ENCODE measurements around the gene GAL3ST2.
"Not testable (repeated sequence)": the region's sequence is repeated elsewhere in the genome, so short reads cannot be mapped to it uniquely, and the experiment has no call there.

GAL3ST2 gene

GRCh38 chr2:241748468-241749256 lies 28.0 kb upstream of the GAL3ST2 start:
- no peak for DNase-seq (ENCODE audit: low read depth)

GRCh38 chr2:241750076-241750840 lies 26.4 kb upstream of the GAL3ST2 start:
- DNase-seq (ENCODE audit: low read depth), result no peak

DNA sequence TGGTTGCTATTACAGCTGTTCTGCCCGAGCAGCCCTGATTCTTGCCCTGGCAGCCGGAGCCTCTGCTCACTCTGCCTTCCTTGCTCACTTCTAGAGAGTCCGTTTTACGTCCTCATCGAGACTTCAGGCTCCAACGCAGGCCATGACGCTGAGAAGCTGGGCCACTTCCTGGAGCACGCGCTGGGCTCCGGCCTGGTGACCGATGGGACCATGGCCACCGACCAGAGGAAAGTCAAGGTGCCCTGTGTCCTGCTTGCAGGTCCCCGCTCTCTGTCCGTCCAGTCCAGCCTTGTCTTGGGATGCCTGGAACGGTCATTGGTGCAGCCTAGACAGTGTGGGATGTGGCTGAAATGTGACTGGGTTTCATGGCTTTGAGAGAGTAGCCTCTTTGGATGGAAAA lies 25.5 kb upstream of the GAL3ST2 start:
- DNase-seq (ENCODE audit: low read depth), result no peak

- DNase-seq (ENCODE audit: low read depth), result no peak
These were observed 24.8 kb upstream of the GAL3ST2 start for GRCh38 chr2:241751776-241752175.

GRCh38 chr2:241752253-241752652 lies 24.4 kb upstream of the GAL3ST2 start:
- DNase-seq (ENCODE audit: low read depth), result no peak

DNA sequence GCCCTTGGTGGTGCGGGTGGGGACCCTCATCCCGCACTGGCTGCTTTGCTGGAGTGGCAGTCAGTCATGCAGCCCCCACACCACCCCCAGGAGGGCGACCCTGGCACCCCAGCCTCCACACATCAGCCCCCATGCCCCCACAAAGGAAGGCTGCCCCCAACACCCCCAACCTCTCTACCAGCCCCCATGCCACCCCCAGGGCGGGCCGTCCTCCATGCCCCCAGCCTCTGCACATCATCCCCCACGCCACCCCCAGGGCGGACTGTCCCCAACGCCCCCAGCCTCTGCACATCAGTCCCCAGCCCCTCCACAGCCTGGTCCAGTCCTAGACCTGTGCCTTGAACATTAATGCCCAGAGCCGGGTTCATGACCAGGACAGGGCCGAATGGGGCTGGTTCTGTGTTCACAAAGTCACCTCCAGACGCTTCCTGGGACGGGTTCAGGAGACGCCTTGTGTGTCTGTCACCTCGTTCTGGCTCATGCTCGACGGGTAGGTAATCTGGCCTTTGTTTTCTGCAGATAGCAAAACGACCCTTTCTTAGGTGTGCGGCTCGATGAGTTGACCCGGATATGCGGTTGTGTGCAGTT lies 23.8 kb upstream of the GAL3ST2 start:
- no peak for DNase-seq (ENCODE audit: low read depth)

- DNase-seq (ENCODE audit: low read depth), result no peak
These were observed 23.1 kb upstream of the GAL3ST2 start for GRCh38 chr2:241753493-241753892.

DNA sequence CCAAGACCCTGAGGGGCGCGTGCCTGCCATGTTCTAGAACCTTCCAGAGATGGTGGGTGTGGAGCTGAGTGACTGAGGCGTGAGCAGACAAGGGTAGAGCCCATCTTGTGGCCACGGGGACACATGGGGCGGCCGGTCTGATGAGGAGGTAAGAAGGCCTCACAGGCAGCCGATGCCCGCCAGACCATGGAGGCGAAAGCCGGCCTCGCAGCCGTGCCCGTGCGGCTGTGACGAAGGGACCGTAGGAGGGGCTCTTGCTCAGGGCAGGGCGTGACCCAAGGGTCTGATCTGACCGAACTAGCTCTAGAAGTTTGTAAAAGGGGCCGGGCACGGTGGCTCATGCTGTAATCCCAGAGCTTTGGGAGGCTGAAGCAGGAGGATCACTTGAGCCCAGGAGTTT lies 22.6 kb upstream of the GAL3ST2 start:
- no peak for DNase-seq (ENCODE audit: low read depth)

DNA sequence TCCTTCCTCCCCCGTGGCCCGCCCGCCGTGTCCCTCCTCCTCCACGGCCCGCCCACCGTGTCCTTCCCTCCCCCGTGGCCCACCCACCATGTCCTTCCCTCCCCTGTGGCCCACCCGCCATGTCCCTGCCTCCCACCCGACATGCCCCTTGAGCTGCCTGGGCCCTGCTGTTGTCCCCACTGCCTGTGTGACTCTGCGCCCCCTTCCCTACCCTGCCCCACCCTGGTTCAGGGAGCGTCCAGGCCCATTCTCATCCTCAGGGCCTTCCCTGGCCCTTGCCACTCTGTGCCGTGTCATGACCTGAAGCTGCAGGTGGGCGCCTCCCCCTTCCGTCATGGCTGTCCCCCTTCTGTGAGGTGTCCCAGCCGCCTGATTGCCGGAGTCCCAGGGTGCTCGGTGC lies 21.5 kb upstream of the GAL3ST2 start:
- no peak for DNase-seq (ENCODE audit: low read depth)

DNA sequence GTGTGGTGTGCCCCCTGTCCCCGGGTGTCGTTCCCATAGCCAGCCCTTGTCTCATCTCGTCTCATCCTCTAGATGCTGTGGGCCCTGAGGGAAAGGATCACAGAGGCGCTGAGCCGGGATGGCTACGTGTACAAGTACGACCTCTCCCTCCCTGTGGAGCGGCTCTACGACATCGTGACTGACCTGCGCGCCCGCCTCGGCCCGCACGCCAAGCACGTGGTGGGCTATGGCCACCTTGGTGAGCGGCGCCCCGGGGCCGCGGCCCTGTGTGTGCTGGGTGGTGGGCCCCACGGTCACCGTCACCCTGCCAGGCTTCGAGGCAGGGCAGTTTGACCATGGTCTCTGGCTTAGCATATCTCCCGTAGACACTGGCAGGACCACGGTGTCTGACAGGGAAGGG lies 20.8 kb upstream of the GAL3ST2 start:
- DNase-seq (ENCODE audit: low read depth), result no peak

- DNase-seq (ENCODE audit: low read depth), result no peak
These were observed 17.4 kb upstream of the GAL3ST2 start for GRCh38 chr2:241759067-241759807.

- DNase-seq (ENCODE audit: low read depth), result not testable (repeated sequence)
These were observed 16.7 kb upstream of the GAL3ST2 start for GRCh38 chr2:241759893-241760292.

DNA sequence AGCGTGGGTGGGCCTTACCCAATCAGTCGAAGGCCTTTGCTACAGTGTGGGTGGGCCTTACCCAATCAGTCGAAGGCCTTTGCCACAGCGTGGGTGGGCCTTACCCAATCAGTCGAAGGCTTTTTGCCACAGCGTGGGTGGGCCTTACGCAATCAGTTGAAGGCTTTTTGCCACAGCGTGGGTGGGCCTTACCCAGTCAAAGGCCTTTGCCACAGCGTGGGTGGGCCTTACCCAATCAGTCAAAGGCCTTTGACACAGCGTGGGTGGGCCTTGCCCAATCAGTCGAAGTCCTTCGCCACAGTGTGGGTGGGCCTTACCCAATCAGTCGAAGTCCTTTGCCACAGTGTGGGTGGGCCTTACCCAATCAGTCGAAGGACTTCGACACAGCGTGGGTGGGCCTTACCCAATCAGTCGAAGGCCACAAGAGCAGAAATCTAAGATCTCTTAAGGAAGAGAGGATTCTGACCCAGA lies 16.3 kb upstream of the GAL3ST2 start:
- DNase-seq (ENCODE audit: low read depth), result no peak

DNA sequence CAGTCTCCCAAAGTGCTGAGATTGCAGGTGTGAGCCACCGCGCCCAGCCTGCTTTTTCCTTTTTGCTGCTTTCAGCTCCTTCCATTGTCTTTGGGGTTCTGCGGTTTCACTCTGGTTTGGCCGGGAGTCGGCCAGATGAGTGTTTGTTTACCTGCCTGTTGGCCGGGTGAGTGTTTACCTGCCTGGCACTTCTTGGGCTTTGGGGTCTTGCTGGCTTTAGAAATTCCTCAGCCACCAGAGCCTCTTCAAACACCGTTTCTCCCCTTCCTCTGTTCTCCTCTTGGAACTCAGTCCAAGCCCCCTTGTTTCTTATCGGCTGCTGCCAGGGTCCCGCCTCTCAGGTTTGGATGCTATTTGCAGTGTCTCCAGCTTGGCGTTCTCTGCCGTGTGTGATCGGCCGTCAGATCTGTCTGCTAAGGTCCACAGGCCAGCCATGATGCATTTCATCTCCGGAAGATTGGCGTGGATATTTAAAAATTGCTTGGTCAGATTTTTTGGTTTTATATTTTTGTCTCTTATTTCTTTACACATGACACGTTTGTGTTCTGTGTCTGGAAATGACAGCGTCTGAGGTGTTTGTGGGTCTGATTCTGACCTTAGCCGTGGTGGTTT lies 14.2 kb upstream of the GAL3ST2 start:
- DNase-seq (ENCODE audit: low read depth), result no peak

DNA sequence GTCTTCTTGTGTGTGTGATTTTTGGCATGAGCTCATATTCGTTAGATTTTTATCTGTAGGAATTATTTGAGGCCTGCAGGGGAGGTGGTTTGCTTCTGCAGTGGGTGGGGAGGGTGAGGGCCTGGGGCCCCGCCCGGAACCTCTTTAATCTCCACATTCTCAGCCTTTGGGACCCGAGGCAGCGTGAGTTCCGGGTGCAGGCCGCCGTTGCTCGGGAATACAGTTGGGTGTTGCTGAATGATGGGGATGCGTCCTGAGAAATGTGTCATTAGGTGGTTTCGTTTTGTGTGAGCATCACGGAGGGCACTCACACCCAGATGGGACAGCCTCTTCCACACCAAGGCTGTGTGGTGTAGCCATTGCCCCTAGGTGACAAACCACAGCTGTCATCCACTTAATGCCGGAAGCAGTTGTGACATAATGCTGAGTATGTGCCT lies 13.7 kb upstream of the GAL3ST2 start:
- no peak for DNase-seq (ENCODE audit: low read depth)

DNA sequence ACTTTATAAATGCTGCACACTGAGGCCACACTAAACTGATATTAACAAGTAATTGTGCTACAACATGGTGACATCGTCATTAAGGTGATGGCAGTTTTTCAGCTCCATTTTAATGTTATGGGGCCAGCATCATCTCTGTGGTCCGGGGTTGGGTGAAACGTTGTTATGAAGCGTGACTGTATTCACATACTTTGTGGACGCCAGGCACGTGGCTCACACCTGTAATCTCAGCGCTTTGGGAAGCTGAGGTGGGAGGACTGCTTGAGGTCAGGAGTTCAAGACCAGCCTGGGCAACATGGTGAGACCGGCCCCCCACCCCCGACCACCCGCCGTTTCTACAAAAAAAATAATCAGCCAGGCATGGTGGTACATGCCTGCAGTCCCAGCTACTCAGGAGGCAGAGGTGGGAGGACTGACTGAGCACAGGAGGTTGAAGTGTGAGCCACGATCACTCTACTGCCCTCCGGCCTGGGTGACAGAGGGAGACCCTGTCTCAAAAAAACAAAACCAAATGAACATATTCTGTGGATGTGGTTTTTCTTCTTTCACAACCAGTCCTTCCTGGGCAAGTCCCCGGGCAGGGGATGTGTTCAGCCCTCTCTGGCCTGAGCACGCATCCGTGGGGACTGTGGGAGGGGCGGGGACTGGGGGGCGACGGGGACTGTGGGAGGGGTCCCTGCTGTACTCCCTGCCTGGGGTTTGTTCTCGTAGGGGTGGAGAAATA lies 12.9 kb upstream of the GAL3ST2 start:
- DNase-seq (ENCODE audit: low read depth), result no peak

DNA sequence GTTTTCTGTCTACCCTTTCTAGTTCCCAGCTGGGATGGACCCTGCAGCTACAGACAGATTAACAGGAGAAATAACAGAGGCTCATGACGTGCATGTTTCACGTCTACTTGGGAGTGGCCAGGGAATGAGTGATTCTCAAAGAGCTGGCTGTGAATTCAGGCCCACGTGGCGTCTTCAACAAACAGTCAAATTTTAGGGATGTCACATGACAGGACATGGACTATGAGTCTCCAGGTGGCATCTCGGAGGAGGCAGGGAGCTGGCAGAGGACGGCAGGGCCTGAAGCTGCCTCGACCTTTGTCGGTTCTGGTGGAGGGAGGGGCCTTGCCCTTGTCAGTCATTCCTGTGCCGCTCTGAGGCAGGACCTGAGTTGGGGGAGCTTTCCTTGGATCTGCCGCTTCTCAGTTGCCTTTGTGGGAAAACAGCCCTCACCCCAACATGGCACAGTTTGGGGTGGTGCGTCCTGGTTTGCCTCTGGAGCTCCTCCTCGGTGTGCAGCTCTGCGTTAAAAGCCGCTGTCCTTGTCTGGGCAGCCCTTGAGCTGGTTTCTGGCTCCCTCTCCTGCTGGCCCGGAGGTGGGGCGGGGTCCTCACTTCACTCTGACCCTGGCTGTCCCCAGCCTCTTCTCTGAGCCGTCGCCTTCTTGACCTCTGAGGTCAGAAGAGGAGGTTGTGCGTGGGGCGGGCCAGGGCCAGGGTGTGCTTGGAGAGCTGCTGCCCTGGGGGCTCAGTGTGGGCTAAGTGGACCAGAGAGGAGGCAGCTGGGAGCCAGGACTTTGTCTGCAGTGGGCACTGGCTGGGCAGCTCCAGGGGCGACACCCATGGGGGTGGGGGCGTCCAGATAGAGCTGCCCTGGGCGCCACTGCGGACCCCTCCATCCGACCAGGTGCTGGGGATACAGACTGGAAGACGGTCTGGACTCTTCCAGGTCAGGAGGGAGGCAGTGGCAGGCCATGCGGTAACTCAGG lies 12.1 kb upstream of the GAL3ST2 start:
- DNase-seq (ENCODE audit: low read depth), result no peak

DNA sequence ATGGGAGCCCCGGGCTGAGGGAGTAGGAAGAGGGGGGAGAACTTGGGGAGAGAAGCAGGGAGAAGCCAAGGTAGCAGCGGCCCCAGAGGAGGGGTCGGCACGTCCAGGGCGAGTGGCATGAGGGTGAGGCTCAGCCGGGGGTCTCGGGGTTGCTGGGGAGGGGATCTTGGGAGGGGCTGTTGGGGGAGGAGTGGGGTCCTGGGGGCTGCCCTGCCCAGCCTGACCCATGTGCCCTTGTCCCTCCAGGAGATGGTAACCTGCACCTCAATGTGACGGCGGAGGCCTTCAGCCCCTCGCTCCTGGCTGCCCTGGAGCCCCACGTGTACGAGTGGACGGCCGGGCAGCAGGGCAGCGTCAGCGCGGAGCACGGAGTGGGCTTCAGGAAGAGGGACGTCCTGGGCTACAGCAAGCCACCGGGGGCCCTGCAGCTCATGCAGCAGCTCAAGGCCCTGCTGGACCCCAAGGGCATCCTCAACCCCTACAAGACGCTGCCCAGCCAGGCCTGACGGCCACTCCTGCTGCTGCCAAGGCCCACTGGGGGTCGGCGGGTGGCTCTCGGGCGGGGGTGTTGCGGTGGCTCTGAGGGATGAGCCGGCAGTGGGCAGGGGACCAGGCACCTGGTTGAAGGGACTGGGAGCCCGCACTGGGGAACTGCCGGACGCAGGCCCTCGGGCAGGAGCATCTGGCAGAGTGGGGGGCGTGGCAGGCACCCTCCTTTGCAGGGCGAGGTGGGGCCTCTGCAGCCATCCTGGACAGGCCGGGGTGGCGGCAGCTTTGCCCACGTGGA lies 9.0 kb upstream of the GAL3ST2 start:
- DNase-seq (ENCODE audit: low read depth), result no peak

- DNase-seq (ENCODE audit: low read depth), result no peak
These were observed 8.3 kb upstream of the GAL3ST2 start for GRCh38 chr2:241768251-241768711.
